GM12864 (cell line): ENCODE data around the gene HPGDS.
"Not testable (repeated sequence)": the region's sequence is repeated elsewhere in the genome, so short reads cannot be mapped to it uniquely, and the experiment has no call there.

Experiments
- DNase-seq: peaks from one replicate; pipeline ENCODE4 v3.0.0-alpha.2; 2011; ENCODE audit warnings: low read depth
- H3K4me3 ChIP-seq: 2 replicates; pipeline ENCODE4 v1.5.1; 2011; ENCODE audit warnings: mild to moderate bottlenecking, low read depth, low read length, control low read depth
- CTCF ChIP-seq: IDR thresholded peaks from 2 replicates; pipeline ENCODE4 v1.5.1; 2011; ENCODE audit warnings: low read depth, mild to moderate bottlenecking, moderate library complexity, low read length, control low read depth, inconsistent platforms; ENCODE audit errors: missing control alignments

The HPGDS gene

GRCh38 chr4:94304365-94304971 is 38.2 kb downstream of the HPGDS start:
- peak; percentile 48 for TF ChIP-seq CTCF
- H3K4me3 ChIP-seq = no peak overlapping the region
- DNase-seq = peak; percentile 3

DNA sequence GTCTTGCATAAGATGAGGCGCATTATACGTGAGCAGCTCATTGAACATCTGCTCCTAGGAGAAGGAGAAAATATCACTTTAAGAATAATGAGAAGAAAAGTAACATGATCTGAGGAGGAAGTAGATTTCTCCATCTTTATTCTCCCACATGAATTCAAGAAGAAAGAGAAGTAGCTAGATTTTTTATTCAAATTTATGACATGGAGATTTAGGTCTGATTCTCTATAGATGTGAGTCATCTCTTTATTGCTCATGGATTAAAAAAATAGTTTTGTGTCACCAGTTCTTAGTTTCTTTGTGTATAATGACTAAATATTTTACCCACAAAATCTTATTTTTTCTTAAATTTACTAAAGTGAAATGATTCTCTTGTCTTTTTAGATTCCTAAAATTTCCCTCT is 40.4 kb downstream of the HPGDS start:
- no peak for TF ChIP-seq CTCF
- no peak overlapping the region for H3K4me3 ChIP-seq
- no peak for DNase-seq

GRCh38 chr4:94298725-94299252 is 43.8 kb downstream of the HPGDS start:
- no peak for TF ChIP-seq CTCF
- DNase-seq = no peak
- H3K4me3 ChIP-seq = no peak overlapping the region

DNA sequence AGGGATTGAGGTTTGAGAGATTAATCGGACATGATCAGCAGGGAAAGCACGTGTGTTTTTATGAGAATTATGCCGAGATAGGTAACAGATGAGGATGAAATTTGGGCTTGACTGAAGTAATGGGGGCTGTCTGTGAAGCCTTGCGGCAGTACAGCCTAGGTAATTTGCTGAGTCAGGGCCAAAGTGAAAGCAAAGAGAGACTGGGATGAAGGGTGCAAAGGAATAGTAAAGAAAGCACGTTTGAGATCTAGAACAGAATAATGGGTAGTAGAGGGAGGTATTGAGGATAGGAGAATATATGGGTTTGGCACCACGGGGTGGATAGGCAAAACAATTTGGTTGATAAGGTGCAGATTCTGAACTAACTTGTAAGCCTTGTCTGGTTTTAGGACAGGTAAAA is 47.2 kb downstream of the HPGDS start:
- DNase-seq, H3K4me3 ChIP-seq: not testable (repeated sequence)

GRCh38 chr4:94293981-94294380 is 48.7 kb downstream of the HPGDS start:
- not testable (repeated sequence) for DNase-seq, H3K4me3 ChIP-seq

- no peak for TF ChIP-seq CTCF
- H3K4me3 ChIP-seq = no peak overlapping the region
- no peak for DNase-seq
These were observed 52.4 kb downstream of the HPGDS start for GRCh38 chr4:94290245-94290644.

GRCh38 chr4:94285666-94286065 is 57.0 kb downstream of the HPGDS start:
- H3K4me3 ChIP-seq = no peak overlapping the region
- TF ChIP-seq CTCF = no peak
- DNase-seq = no peak

- no peak for TF ChIP-seq CTCF
- no peak for DNase-seq
- no peak overlapping the region for H3K4me3 ChIP-seq
These were observed 57.7 kb downstream of the HPGDS start for GRCh38 chr4:94284889-94285288.
